ACC112 (cell line): Measurements from ENCODE around the gene ING3.
A peak's percentile ranks its signal among the peaks of the same experiment; 100 is the strongest.

ENCODE experiments used
- H2AFZ ChIP-seq: fragments of 200-600 bp; sonication (generic); one replicate; pipeline ENCODE4 v1.6.0; 2017; ENCODE audit warnings: antibody characterized with exemption, low read length; ENCODE audit not compliant: unreplicated experiment
- H3K27ac ChIP-seq: fragments of 200-600 bp; sonication (generic); 2 replicates; pipeline ENCODE4 v1.5.1; 2014; ENCODE audit warnings: low read depth, mild to moderate bottlenecking, antibody characterized with exemption, low read length, moderate library complexity
- H3K27me3 ChIP-seq: fragments of 200-600 bp; sonication (generic); 2 replicates; pipeline ENCODE4 v1.6.1; 2014; ENCODE audit warnings: mild to moderate bottlenecking, antibody characterized with exemption, low read length, moderate library complexity, mixed read lengths; ENCODE audit not compliant: insufficient read depth
- H3K36me3 ChIP-seq: fragments of 200-600 bp; sonication (generic); 2 replicates; pipeline ENCODE4 v1.6.1; 2016; ENCODE audit warnings: mild to moderate bottlenecking, antibody characterized with exemption, low read length, moderate library complexity, mixed read lengths; ENCODE audit not compliant: insufficient read depth
- H3K4me1 ChIP-seq: fragments of 200-600 bp; sonication (generic); one replicate; pipeline ENCODE4 v1.6.1; 2016; ENCODE audit warnings: low read length, mixed read lengths; ENCODE audit not compliant: insufficient read depth, unreplicated experiment, control insufficient read depth
- H3K4me3 ChIP-seq: fragments of 200-600 bp; sonication (generic); 2 replicates; pipeline ENCODE4 v1.5.1; 2014; ENCODE audit warnings: mild to moderate bottlenecking, low read depth, low read length
- H3K79me2 ChIP-seq: fragments of 200-600 bp; sonication (generic); one replicate; pipeline ENCODE4 v1.6.0; 2016; ENCODE audit warnings: low read length; ENCODE audit not compliant: control insufficient read depth, unreplicated experiment, insufficient read depth

ING3 gene

DNA sequence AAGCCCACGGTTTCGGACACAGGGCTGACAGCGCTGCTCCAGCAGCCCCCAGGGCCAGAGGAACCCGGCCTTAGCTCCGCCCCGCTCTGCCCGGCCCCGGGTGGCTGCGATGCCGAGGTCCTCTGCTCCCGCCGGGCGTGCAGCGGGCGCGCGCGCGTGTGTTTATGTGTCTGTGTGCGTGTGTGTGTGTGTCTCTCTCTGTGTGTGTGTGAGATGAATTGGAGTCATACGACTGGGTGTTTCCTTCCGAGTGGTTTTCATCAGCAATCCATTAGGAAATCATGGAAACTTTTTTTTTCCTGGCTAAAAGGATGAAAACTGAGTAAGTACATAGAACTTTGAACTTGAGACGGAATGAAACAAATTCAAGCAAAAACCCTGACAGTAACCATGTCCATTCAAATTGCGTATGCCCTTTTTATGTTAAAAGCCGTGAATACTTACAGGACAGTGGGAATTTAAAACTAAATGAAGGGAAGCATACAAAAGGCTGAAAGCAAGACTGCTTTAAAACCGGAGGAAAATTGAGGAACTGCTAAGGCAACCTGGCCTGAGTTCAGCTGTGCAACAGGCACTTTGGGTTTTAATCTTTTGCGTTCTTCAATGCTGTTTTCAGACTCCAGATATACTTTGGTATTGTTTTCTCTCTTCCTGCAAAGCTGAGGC lies 38.1 kb downstream of the ING3 start, which contains the start of gene CPED1:
Gene CPED1 (plus strand): TSS at position 121 of the 666 bp plus-strand sequence. CDS start 911 bp downstream, outside the sequence.
- no peaks in the 10 kb centered on the region for H3K27me3 ChIP-seq
- H3K4me3 ChIP-seq: peak within 1 kb of the TSS; percentile 89
- peaks cover 46% of the 10 kb centered on the region for H3K79me2 ChIP-seq
- H2AFZ ChIP-seq: peak within 1 kb of the TSS; percentile 96
- H3K27ac ChIP-seq: peak within 1 kb of the TSS; percentile 79
- no peaks in the 10 kb centered on the region for H3K36me3 ChIP-seq
- H3K4me1 ChIP-seq: peaks cover 18% of the 10 kb centered on the region

- Histone ChIP-seq H3K27me3 (no peaks in the 10 kb centered on the region), H3K27ac (peak overlapping the region; percentile 79), H3K79me2 (peaks cover 49% of the 10 kb centered on the region), H2AFZ (peak overlapping the region; percentile 96), H3K4me3 (peak overlapping the region; percentile 89), H3K4me1 (peaks cover 24% of the 10 kb centered on the region), H3K36me3 (no peaks in the 10 kb centered on the region)
Measured at GRCh38 chr7:120989257-120990220, 39.0 kb downstream of the ING3 start.

- Histone ChIP-seq H3K27ac (peak overlapping the region; percentile 79), H3K79me2 (peaks cover 58% of the 10 kb centered on the region), H3K4me1 (peaks cover 24% of the 10 kb centered on the region), H3K4me3 (peak overlapping the region; percentile 89), H3K27me3 (no peaks in the 10 kb centered on the region), H3K36me3 (no peaks in the 10 kb centered on the region), H2AFZ (peak overlapping the region; percentile 13)
Measured at GRCh38 chr7:120990468-120991118, 40.0 kb downstream of the ING3 start.

DNA sequence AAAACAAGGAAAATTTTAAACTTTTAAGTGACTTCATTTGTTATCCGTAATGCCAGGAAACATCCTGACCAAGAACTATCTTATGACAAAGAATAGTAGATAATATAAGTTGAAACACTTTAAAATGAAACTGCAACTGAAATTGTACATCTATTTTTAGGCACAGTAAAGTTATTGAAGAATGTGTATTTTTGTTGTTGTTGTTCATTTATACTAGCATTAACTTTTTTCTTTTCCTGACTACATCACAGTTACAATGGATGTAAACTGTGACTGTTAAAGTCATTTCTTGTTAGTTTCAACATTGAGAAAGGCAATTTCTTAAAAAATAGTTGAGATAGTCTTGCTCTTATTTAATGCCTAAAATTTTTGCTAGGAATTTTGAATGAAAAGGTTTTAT lies 40.6 kb downstream of the ING3 start:
- Histone ChIP-seq H3K27me3 (no peaks in the 10 kb centered on the region), H2AFZ (peak overlapping the region; percentile 85), H3K79me2 (peaks cover 61% of the 10 kb centered on the region), H3K4me1 (peaks cover 24% of the 10 kb centered on the region), H3K4me3 (peak overlapping the region; percentile 89), H3K36me3 (no peaks in the 10 kb centered on the region), H3K27ac (peak overlapping the region; percentile 79)

GRCh38 chr7:120991581-120991980 lies 41.0 kb downstream of the ING3 start:
- H2AFZ ChIP-seq: peak overlapping the region; percentile 85
- H3K36me3 ChIP-seq: no peaks in the 10 kb centered on the region
- peaks cover 61% of the 10 kb centered on the region for H3K79me2 ChIP-seq
- H3K27me3 ChIP-seq: no peaks in the 10 kb centered on the region
- H3K4me3 ChIP-seq: peak overlapping the region; percentile 89
- peak overlapping the region; percentile 79 for H3K27ac ChIP-seq
- peaks cover 27% of the 10 kb centered on the region for H3K4me1 ChIP-seq

DNA sequence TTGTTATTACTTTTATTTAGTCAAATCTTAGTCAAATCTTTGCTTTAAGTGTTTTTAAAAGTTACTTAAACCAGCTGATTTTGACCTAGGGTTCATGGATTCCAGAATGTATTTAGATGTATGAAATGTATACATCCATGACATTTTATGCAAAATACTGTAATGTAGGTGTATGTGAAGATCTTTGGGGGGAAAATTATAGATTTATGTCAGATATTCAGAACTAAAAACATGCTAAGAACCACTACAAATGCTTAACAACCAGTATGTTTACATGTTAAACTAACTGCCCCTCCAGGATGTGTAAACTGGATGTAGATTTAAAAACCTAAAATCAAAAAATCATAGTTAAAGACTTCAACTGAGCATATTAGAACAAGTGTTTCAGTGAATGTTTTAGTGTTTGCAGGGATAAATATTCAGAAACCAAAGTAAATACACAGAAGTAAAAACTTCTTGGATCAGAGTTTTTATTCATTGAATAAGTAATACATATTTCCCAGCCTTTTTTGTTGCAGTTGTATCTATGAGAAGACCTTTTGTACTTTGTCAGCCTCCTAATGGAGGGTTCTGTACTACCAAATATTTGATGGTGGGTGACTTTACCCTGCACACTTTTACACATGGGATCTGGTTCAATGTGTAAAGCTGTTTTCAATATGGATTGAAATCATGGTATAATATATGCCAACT lies 41.8 kb downstream of the ING3 start:
- no peaks in the 10 kb centered on the region for H3K27me3 ChIP-seq
- no peak overlapping the region for H2AFZ ChIP-seq
- peaks cover 31% of the 10 kb centered on the region for H3K4me1 ChIP-seq
- peak overlapping the region; percentile 89 for H3K4me3 ChIP-seq
- H3K36me3 ChIP-seq: no peaks in the 10 kb centered on the region
- H3K79me2 ChIP-seq: peaks cover 65% of the 10 kb centered on the region
- peak overlapping the region; percentile 79 for H3K27ac ChIP-seq

DNA sequence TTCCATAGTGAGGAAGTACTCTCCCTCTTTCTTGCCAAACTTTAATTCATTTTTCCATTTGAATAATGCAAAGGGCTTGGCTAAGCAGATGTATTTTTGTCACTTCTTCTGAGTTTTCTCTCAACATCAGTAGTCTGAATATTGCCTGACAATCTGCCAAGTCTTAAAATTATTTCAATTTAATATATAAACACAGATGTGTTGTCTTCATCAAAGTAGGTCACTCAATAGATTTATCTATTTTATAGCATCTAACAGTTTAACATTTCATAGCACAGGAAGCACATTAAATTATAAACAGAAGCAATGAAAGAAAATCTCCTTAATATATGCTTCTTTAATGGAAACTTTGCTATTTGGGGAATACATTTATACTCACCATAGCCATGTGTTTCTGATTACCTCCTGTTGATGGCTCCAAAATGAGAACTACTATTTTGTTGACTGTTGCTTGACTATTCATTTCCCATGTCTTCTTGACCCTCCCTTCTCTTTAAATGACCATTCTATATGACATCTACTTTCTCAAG lies 42.5 kb downstream of the ING3 start:
- Histone ChIP-seq H3K27ac (no peak overlapping the region), H3K79me2 (peaks cover 67% of the 10 kb centered on the region), H2AFZ (no peak overlapping the region), H3K27me3 (no peaks in the 10 kb centered on the region), H3K36me3 (no peaks in the 10 kb centered on the region), H3K4me1 (peaks cover 31% of the 10 kb centered on the region), H3K4me3 (peak overlapping the region; percentile 89)

DNA sequence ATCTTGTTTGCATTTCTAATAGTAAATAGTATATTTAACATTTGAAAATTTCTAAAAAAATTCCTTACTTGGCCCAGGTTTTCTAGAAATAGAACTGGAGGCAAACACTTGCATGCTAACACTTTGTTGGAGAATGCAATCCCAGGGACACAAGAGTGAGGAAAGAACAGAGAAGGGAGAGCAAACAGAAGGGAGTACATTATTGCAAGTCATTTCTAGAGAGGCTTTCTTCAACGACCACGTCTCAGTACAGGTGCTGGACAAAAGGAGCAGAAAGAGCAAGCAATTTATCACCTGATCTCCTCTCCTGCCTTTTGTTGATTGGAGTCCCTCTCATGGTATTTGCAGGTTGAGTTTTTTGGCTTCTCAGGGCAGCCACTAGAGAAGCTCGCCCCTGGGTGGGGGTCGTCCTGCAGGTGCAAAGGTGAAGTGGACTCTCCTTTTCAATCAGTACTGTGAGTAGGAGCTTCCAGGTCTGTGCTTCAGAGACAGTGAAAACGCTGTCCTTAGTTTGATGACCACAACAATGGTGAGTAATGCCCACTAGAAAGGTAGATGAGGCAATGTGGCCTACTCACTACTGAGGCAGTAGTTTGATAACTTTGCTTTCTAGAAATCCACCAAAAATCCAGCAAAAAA lies 43.1 kb downstream of the ING3 start:
- Histone ChIP-seq H3K36me3 (no peaks in the 10 kb centered on the region), H2AFZ (no peak overlapping the region), H3K27me3 (no peaks in the 10 kb centered on the region), H3K4me1 (peaks cover 34% of the 10 kb centered on the region), H3K79me2 (peaks cover 69% of the 10 kb centered on the region), H3K4me3 (peak overlapping the region; percentile 89; the same call in 1 of the 2 replicates), H3K27ac (no peak overlapping the region)

DNA sequence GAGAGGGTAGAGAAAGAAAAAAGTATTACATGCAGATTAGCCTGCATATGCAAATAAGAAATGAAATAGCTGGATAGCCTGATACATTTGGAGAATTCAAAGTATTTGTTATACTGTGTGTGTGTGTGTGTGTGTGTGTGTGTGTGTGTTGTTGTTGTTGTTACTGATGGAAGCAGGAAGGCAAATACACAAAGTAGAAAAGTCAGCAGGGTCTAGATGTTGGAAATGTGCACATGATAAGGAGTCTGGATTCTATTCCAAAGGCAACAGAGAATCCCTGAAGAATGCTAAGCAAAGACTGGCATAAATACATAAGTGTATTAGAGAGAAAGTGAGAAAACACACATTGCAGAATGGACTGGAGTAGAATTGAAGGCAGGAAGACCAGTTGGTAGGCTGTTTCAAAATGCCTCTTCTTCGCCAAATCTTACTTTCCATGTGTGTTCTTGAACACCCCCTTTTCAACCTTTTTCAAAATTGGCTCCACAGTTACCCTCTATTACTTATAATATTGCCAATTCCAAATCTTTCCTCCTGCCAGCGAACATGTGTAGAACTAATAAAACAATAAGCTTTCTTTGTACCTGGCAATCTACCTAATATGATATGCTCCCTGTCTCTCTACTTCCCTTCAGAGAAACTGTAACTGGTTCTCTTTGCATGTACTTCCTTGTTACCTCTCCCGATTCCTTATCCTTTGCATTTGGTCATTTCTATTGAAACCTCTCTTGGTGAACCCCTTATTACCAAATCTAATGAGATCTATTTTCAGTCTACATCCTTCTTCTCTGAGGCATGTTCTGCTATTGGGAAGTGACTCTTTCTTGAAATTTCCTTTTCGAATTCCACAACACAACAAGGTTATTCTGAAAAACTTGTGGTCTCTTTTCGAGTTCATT lies 44.2 kb downstream of the ING3 start:
- Histone ChIP-seq H3K79me2 (peaks cover 69% of the 10 kb centered on the region), H3K27me3 (no peaks in the 10 kb centered on the region), H3K36me3 (no peaks in the 10 kb centered on the region), H3K4me1 (peaks cover 44% of the 10 kb centered on the region), H2AFZ (no peak overlapping the region), H3K4me3 (no peak overlapping the region), H3K27ac (no peak overlapping the region)
